GM18868 (cell line): ENCODE data around the gene HEG1.

Experiments used
- ATAC-seq: cut with Tn5 transposase; IDR thresholded peaks from one replicate; pipeline ENCODE4 v1.9.1; 2021; ENCODE audit warnings: mild to moderate bottlenecking, moderate library complexity; ENCODE audit not compliant: unreplicated experiment

HEG1 gene

GRCh38 chr3:125072749-125073389 is 17.1 kb upstream of the HEG1 start:
- ATAC-seq, result no peak

- no peak for ATAC-seq
Observed at GRCh38 chr3:125072301-125072700, 16.5 kb upstream of the HEG1 start.

- ATAC-seq, result no peak
Observed at GRCh38 chr3:125069968-125070745, 14.4 kb upstream of the HEG1 start.

- ATAC-seq, result no peak
Observed at GRCh38 chr3:125069452-125069851, 13.7 kb upstream of the HEG1 start.

GRCh38 chr3:125068265-125068664 is 12.5 kb upstream of the HEG1 start:
- ATAC-seq, result no peak

- ATAC-seq, result no peak
Observed at GRCh38 chr3:125067225-125067624, 11.4 kb upstream of the HEG1 start.

- no peak for ATAC-seq
Observed at GRCh38 chr3:125062904-125063618, 7.3 kb upstream of the HEG1 start.

GRCh38 chr3:125061646-125062045 is 5.8 kb upstream of the HEG1 start:
- no peak for ATAC-seq

- ATAC-seq, result no peak
Observed at GRCh38 chr3:125061170-125061569, 5.4 kb upstream of the HEG1 start.

GRCh38 chr3:125059488-125060245 is 3.9 kb upstream of the HEG1 start:
- no peak for ATAC-seq

GRCh38 chr3:125058959-125059358 is 3.2 kb upstream of the HEG1 start:
- no peak for ATAC-seq

GRCh38 chr3:125058529-125058928 is 2.7 kb upstream of the HEG1 start:
- no peak for ATAC-seq

GRCh38 chr3:125057186-125057850 is 1.5 kb upstream of the HEG1 start:
- ATAC-seq, result no peak

- ATAC-seq, result peak; percentile 9
Observed at GRCh38 chr3:125055331-125055912, 375 bp downstream of the HEG1 start.

- ATAC-seq, result no peak
Observed at GRCh38 chr3:125054449-125055329, 1.1 kb downstream of the HEG1 start.

- ATAC-seq, result no peak
Observed at GRCh38 chr3:125054062-125054448, 1.7 kb downstream of the HEG1 start.

GRCh38 chr3:125053304-125053699 is 2.5 kb downstream of the HEG1 start:
- ATAC-seq, result no peak

GRCh38 chr3:125052624-125053303 is 3.0 kb downstream of the HEG1 start:
- no peak for ATAC-seq
